Hepatocyte (in vitro differentiated cells): ENCODE data around the gene GNB1L. TPM values are rescaled to one million over a fixed set of nuclear protein-coding genes. Genes with fewer than 3 reads are reported as not detected.

Source experiments
- DNase-seq: peaks from one replicate; pipeline ENCODE4 v3.0.0-alpha.2; 2016; ENCODE audit warnings: low spot score
- H2AFZ ChIP-seq: fragments of 200-600 bp; sonication (generic); 2 replicates; pipeline ENCODE4 v1.6.0; 2016; ENCODE audit warnings: antibody characterized with exemption, mild to moderate bottlenecking
- H3K27ac ChIP-seq: fragments of 200-600 bp; sonication (generic); 2 replicates; pipeline ENCODE4 v1.5.1; 2016; ENCODE audit warnings: mild to moderate bottlenecking
- H3K27me3 ChIP-seq: fragments of 200-600 bp; sonication (generic); 2 replicates; pipeline ENCODE4 v1.6.1; 2016
- H3K36me3 ChIP-seq: fragments of 200-600 bp; sonication (generic); replicated peaks from 2 replicates; pipeline ENCODE4 v1.5.1; 2016; ENCODE audit warnings: low read depth; ENCODE audit not compliant: insufficient read depth
- H3K4me1 ChIP-seq: fragments of 200-600 bp; sonication (generic); 2 replicates; pipeline ENCODE4 v1.5.1; 2016; ENCODE audit warnings: mild to moderate bottlenecking, moderate library complexity; ENCODE audit not compliant: insufficient read depth
- H3K4me2 ChIP-seq: fragments of 200-600 bp; sonication (generic); 2 replicates; pipeline ENCODE4 v1.6.0; 2016
- H3K4me3 ChIP-seq: fragments of 200-600 bp; sonication (generic); 2 replicates; pipeline ENCODE4 v1.5.1; 2016; ENCODE audit warnings: mild to moderate bottlenecking
- H3K79me2 ChIP-seq: fragments of 200-600 bp; sonication (generic); 2 replicates; pipeline ENCODE4 v1.6.0; 2017; ENCODE audit warnings: mild to moderate bottlenecking
- H3K9me2 ChIP-seq: fragments of 200-600 bp; sonication (generic); replicated peaks from 2 replicates; pipeline ENCODE4 v1.6.0; 2017; ENCODE audit warnings: mild to moderate bottlenecking; ENCODE audit not compliant: insufficient read depth
- H3K9me3 ChIP-seq: fragments of 200-600 bp; sonication (generic); 2 replicates; pipeline ENCODE4 v1.5.1; 2016; ENCODE audit warnings: low read depth, mild to moderate bottlenecking
- H4K20me1 ChIP-seq: fragments of 200-600 bp; sonication (generic); 2 replicates; pipeline ENCODE4 v1.6.0; 2016; ENCODE audit warnings: mild to moderate bottlenecking; ENCODE audit not compliant: insufficient read depth, poor library complexity, severe bottlenecking
- EZH2 ChIP-seq: fragments of 200-600 bp; sonication (generic); IDR thresholded peaks from 2 replicates; pipeline ENCODE4 v1.6.1; 2016; ENCODE audit warnings: antibody characterized with exemption, mild to moderate bottlenecking, borderline replicate concordance
- EZH2phosphoT487 ChIP-seq: fragments of 200-600 bp; sonication (generic); IDR thresholded peaks from one replicate; pipeline ENCODE4 v1.6.1; 2018; ENCODE audit warnings: antibody characterized with exemption, mild to moderate bottlenecking, low read depth, moderate library complexity; ENCODE audit not compliant: unreplicated experiment, severe bottlenecking
- WGBS: methylation state at CpG from one replicate; pipeline ENCODE4 v1.1.6; 2016; ENCODE audit warnings: low lambda C conversion rate; ENCODE audit errors: missing lambda C conversion rate; 5-methylcytosine and 5-hydroxymethylcytosine counted together
- polyA plus RNA-seq: library from polyadenylated mRNA; unstranded; fragments of >200 nt; fragmentation: Nextera tagmentation; extraction: Ambion mirVana; gene quantifications from 2 replicates; pipeline ENCODE4 v1.2.1, GENCODE V29; 2016
- total RNA-seq: library from RNA; depleted of rRNA; stranded (reverse); fragments of >200 nt; gene quantifications from 2 replicates; pipeline ENCODE4 v1.2.3, GENCODE V29; 2014
- TF ChIP-seq, protein P1 (sequence below): fragments of 200-600 bp; sonication (generic); IDR thresholded peaks from 2 replicates; pipeline ENCODE4 v1.5.1; 2016; ENCODE audit warnings: antibody characterized with exemption, mild to moderate bottlenecking; ENCODE audit not compliant: poor library complexity

The GNB1L gene
- total and polyA plus RNA-seq, 2 experiments from 2014 or later, result 4.1 to 8.5 TPM

DNA sequence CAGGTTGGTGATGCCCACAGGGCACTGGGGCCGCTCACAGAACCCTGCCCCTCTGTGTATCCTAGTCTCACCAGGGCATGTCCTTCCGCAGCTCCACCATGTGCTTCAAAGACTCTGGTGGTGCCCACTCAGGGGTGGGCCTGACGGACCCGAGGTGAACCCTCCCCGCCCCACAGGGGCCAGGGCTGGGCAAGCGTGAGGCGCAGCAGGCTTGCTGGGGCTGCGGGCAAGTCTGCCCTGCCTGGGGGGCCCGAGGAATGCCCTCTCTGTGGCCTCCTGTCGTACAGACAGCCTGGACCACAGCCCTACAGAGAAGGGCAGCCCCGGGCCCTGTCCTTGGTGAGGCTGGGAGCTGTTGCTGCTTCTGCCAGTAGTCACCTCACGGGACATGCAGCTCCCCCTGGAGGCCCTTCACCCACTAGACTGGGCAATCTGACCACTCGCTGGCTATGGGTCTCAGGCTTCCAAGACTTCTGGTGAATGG, 53.9 kb downstream of the GNB1L start:
- H3K79me2 ChIP-seq, result no peaks in the 10 kb centered on the region
- H3K9me3 ChIP-seq, result no peaks in the 10 kb centered on the region
- no peak overlapping the region for H3K27ac ChIP-seq
- H3K4me3 ChIP-seq, result no peak overlapping the region
- no peak for DNase-seq
- no peaks in the 10 kb centered on the region for H3K27me3 ChIP-seq
- no peaks in the 10 kb centered on the region for H3K36me3 ChIP-seq
- H3K4me1 ChIP-seq, result peaks cover 17% of the 10 kb centered on the region
- WGBS, result 91% methylated on average over 13 of the region's 13 CpGs
- H4K20me1 ChIP-seq, result no peaks in the 10 kb centered on the region
- H3K4me2 ChIP-seq, result no peak overlapping the region
- no peaks in the 10 kb centered on the region for H3K9me2 ChIP-seq
- TF ChIP-seq, protein P1, sequence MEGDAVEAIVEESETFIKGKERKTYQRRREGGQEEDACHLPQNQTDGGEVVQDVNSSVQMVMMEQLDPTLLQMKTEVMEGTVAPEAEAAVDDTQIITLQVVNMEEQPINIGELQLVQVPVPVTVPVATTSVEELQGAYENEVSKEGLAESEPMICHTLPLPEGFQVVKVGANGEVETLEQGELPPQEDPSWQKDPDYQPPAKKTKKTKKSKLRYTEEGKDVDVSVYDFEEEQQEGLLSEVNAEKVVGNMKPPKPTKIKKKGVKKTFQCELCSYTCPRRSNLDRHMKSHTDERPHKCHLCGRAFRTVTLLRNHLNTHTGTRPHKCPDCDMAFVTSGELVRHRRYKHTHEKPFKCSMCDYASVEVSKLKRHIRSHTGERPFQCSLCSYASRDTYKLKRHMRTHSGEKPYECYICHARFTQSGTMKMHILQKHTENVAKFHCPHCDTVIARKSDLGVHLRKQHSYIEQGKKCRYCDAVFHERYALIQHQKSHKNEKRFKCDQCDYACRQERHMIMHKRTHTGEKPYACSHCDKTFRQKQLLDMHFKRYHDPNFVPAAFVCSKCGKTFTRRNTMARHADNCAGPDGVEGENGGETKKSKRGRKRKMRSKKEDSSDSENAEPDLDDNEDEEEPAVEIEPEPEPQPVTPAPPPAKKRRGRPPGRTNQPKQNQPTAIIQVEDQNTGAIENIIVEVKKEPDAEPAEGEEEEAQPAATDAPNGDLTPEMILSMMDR, result no peak
- no peak for TF ChIP-seq EZH2
- TF ChIP-seq EZH2phosphoT487, result no peak
- H2AFZ ChIP-seq, result no peak overlapping the region

DNA sequence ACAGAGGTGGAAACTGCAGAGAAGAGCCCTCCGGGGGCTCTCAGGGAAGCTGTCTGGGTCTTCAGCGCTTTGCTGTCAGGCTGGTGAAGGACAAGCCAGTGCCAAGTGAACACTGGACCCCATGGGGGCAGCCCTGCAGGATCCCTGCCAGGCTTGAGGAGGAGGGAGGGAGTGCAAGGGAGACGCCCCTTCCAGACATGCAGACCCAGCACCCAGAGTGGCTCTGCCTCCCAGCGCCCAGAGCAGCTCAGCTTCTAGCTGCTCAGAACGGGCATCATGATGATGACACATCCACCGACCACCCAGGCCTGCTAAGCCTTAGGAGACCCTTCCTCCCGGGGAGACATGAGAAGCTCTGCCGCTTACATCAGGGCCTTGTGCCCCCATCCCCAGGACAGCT, 54.4 kb downstream of the GNB1L start:
- Histone ChIP-seq H3K36me3 (no peaks in the 10 kb centered on the region), H3K4me2 (no peak overlapping the region), H3K27ac (no peak overlapping the region), H3K9me3 (no peaks in the 10 kb centered on the region), H4K20me1 (no peaks in the 10 kb centered on the region), H3K4me3 (no peak overlapping the region), H2AFZ (no peak overlapping the region), H3K4me1 (peaks cover 17% of the 10 kb centered on the region), H3K9me2 (no peaks in the 10 kb centered on the region), H3K27me3 (no peaks in the 10 kb centered on the region), H3K79me2 (no peaks in the 10 kb centered on the region)
- 87% methylated on average over 8 of the region's 8 CpGs for WGBS
- no peak for DNase-seq
- TF ChIP-seq, protein P1, result no peak
- TF ChIP-seq EZH2phosphoT487, result no peak
- TF ChIP-seq EZH2, result no peak

- WGBS, result 58% methylated on average over 35 of the region's 35 CpGs
- no peak overlapping the region for H2AFZ ChIP-seq
Observed at GRCh38 chr22:19799322-19800190, 55.1 kb downstream of the GNB1L start.

More at GRCh38 chr22:19799322-19800190, 55.1 kb downstream of the GNB1L start:
- Histone ChIP-seq H3K79me2 (no peaks in the 10 kb centered on the region), H3K4me2 (no peak overlapping the region), H3K36me3 (no peaks in the 10 kb centered on the region), H3K27ac (peak overlapping the region; percentile 48), H3K9me3 (no peaks in the 10 kb centered on the region), H4K20me1 (no peaks in the 10 kb centered on the region), H3K4me1 (peaks cover 17% of the 10 kb centered on the region), H3K9me2 (no peaks in the 10 kb centered on the region), H3K4me3 (no peak overlapping the region), H3K27me3 (no peaks in the 10 kb centered on the region)
- peak; percentile 69 for DNase-seq
- no peak for TF ChIP-seq EZH2phosphoT487
- TF ChIP-seq, protein P1, result peak; percentile 3
- TF ChIP-seq EZH2, result no peak
